Sigmoid colon (tissue), 7 donors: ENCODE data around the gene CLIC3. TPM values are rescaled to one million over a fixed set of nuclear protein-coding genes. Genes with fewer than 3 reads are reported as not detected.

Source experiments
- DNase-seq: peaks from one replicate; pipeline ENCODE4 v3.0.0-alpha.2; 2019
- H3K27ac ChIP-seq, 4 donors: fragments of 200-600 bp; sonication (generic); one replicate each; pipeline ENCODE4 v1.5.1; 2016 to 2019; ENCODE audit warnings: mild to moderate bottlenecking in 1 of 4
- H3K27me3 ChIP-seq, 3 donors: fragments of 200-600 bp; sonication (generic); one replicate each; pipeline ENCODE4 v1.5.1; 2019; ENCODE audit warnings: mild to moderate bottlenecking in 1 of 3
- H3K36me3 ChIP-seq, 4 donors: fragments of 200-600 bp; sonication (generic); one replicate each; pipeline ENCODE4 v1.5.1; 2016 to 2019
- H3K4me1 ChIP-seq, 4 donors: fragments of 200-600 bp; sonication (generic); one replicate each; pipeline ENCODE4 v1.5.1; 2017 to 2019
- H3K4me3 ChIP-seq, 4 donors: fragments of 200-600 bp; sonication (generic); one replicate each; pipeline ENCODE4 v1.5.1; 2017 to 2019; ENCODE audit warnings: mild to moderate bottlenecking in 2 of 4, moderate library complexity in 1 of 4
- H3K9me3 ChIP-seq, 4 donors: fragments of 200-600 bp in 3 of 4; sonication (generic) in 3 of 4; one replicate each; pipeline versions ENCODE4 v1.5.1 to v1.6.1; 2013 to 2019
- CTCF ChIP-seq, 4 experiments: fragments of 450-650 bp in 3 of 4; fragments of 200-600 bp in 1 of 4; IDR thresholded peaks; one replicate each; pipeline ENCODE4 v1.5.1; 2016 to 2019; ENCODE audit warnings: antibody characterized with exemption in 4 of 4, mild to moderate bottlenecking in 3 of 4, moderate library complexity in 2 of 4
- EP300 ChIP-seq, 4 donors: sonication (generic); formaldehyde crosslinking; IDR thresholded peaks; one replicate each; pipeline ENCODE4 v1.6.1; 2017; ENCODE audit warnings: antibody characterized with exemption in 4 of 4
- POLR2A ChIP-seq, 2 donors: fragments of 450-650 bp; IDR thresholded peaks; one replicate each; pipeline ENCODE4 v1.6.1; 2016; ENCODE audit warnings: antibody characterized with exemption in 2 of 2, mild to moderate bottlenecking in 2 of 2, moderate library complexity in 2 of 2
- POLR2AphosphoS5 ChIP-seq, 4 donors: sonication (generic); formaldehyde crosslinking; IDR thresholded peaks; one replicate each; pipeline ENCODE4 v1.6.1; 2017; ENCODE audit warnings: antibody characterized with exemption in 4 of 4
- WGBS, 2 donors: extraction: QIAGEN DNeasy Blood & Tissue Kit; methylation state at CpG; one replicate each; pipeline ENCODE4 v1.1.7; 2013; 5-methylcytosine and 5-hydroxymethylcytosine counted together
- intact Hi-C: fragments of 100-400 bp; cut with DNase I; formaldehyde crosslinking; loops from one replicate; pipeline ENCODE4 v1.15.1; 2023
- polyA plus RNA-seq, 3 donors: library from polyadenylated mRNA; stranded (reverse); fragments of 200-250 nt; gene quantifications; one replicate each; pipeline ENCODE4 v1.2.3, GENCODE V29; 2013
- total RNA-seq, 4 donors: library from RNA; depleted of rRNA; stranded (reverse); fragments of >200 nt; gene quantifications; one replicate each; pipeline ENCODE4 v1.1.0, GENCODE V29; 2016
- donor health status: healthy with polysubstance abuse.
- donor health status: Bipolar disorder and iron deficiency.
- donor health status: healthy.

The CLIC3 gene
- total and polyA plus RNA-seq, 7 donors = 1.4 to 4.7 TPM; not detected in 5

DNA sequence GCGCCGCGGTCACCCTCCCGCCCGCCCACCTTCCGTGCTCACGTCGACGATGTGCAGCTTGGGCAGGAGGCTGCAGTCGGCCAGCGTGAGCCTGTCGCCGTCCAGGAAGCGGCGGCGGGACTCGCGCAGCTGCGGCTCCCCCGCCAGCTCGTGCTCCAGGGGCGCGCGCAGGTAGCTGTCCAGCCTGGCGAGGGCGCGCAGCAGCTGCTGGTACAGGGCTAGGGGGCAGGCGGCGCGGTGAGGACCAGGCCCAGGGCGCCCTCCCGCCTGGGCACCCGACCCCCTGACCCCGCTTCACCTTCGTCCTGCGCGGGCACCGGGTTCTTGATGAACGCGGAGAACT is 1.5 kb downstream of the CLIC3 start:
- WGBS, 2 donors = 48 to 55% methylated on average over 40 of the region's 40 CpGs
- Histone ChIP-seq H3K4me3 (no peak overlapping the region), H3K9me3 (peaks cover 0 to 4% (median 0%) of the 10 kb centered on the region in 4 donors), H3K27ac (no peak overlapping the region), H3K36me3 (peaks cover 0 to 5% (median 3%) of the 10 kb centered on the region in 4 donors), H3K27me3 (peaks cover 26 to 58% (median 44%) of the 10 kb centered on the region in 3 donors), H3K4me1 (peaks cover 0 to 42% (median 35%) of the 10 kb centered on the region in 4 donors)
- intact Hi-C loops = no loop called here
- DNase-seq = no peak
- no peak for TF ChIP-seq POLR2AphosphoS5 (IDR thresholded peaks at IDR 0.05)
- TF ChIP-seq CTCF (IDR thresholded peaks at IDR 0.05) = no peak
- TF ChIP-seq EP300 (IDR thresholded peaks at IDR 0.05) = no peak
- TF ChIP-seq POLR2A (IDR thresholded peaks at IDR 0.05) = no peak

DNA sequence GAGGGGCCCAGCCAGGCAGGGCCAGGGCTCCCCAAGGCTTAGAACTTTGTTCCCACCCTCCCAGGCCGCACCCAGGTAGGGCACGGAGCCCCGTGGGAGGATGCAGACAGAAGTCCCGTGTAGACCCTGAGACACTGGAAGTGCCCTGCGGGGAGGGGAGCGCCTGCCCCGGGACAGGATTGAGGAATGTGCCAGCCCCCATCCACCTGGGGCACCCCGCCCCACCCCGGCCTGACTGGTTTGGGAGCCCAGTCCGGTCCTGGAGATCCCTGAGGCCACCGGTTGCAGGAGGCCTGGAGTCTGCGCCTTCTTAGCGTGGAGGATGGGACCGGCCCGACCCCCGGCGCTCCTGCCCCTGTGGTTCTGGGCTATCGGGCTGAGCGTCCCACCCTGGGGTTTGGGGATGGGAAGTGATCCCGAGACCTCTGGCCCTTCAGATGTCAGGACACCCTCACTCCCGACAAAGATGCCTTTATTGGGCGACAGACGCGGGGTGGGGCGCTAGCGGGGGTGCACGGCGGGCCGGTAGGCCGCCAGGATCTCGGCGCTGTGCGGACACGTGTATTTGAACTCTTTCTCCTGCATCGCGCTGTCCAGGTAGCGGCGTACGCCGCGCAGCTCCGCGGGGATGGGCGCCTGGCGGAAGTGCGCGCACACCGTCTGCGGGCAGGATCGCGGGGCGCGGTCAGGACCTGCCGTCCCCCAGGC is 2.0 kb downstream of the CLIC3 start:
- intact Hi-C loops = no loop called here
- H3K9me3 ChIP-seq = peaks cover 0 to 4% (median 0%) of the 10 kb centered on the region in 4 donors
- no peak overlapping the region for H3K27ac ChIP-seq
- WGBS, 2 donors = 75 to 79% methylated on average over 54 of the region's 54 CpGs
- TF ChIP-seq EP300 (IDR thresholded peaks at IDR 0.05) = no peak
- no peak for TF ChIP-seq POLR2AphosphoS5 (IDR thresholded peaks at IDR 0.05)
- TF ChIP-seq CTCF (IDR thresholded peaks at IDR 0.05) = no peak
- no peak for TF ChIP-seq POLR2A (IDR thresholded peaks at IDR 0.05)
- H3K4me1 ChIP-seq = peaks cover 0 to 42% (median 35%) of the 10 kb centered on the region in 4 donors
- H3K27me3 ChIP-seq = peaks cover 26 to 58% (median 44%) of the 10 kb centered on the region in 3 donors
- H3K36me3 ChIP-seq = peaks cover 0 to 5% (median 3%) of the 10 kb centered on the region in 4 donors
- DNase-seq = no peak
- H3K4me3 ChIP-seq = no peak overlapping the region

DNA sequence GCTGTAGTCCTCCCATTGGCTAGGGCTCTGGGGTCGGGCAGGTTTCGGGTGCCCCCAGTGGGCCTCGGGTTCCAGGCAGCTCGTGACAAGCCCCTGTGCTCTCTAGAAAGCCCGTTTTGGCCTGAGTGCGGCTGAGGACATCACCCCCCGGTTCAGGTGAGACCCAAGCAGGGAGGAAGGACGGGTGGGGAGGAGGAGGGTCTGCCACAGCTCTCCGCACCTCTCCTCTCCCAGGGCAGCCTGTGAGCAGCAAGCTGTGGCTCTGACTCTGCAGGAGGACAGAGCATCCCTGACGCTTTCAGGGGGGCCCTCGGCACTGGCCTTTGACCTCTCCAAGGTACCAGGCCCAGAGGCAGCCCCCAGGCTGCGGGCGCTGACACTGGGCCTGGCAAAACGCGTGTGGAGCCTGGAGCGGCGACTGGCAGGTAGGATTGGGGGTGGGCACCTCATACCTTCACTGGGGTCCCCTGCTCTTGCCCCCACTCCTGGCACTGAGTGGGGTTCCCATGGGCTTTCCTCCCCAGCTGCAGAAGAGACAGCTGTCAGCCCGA is 3.5 kb downstream of the CLIC3 start:
- H3K9me3 ChIP-seq = peaks cover 0 to 4% (median 0%) of the 10 kb centered on the region in 4 donors
- H3K4me3 ChIP-seq = peak overlapping the region; percentile 74 to 82 (median 77)
- no peak for DNase-seq
- peaks cover 26 to 50% (median 44%) of the 10 kb centered on the region in 3 donors for H3K27me3 ChIP-seq
- peaks cover 0 to 42% (median 35%) of the 10 kb centered on the region in 4 donors for H3K4me1 ChIP-seq
- peak overlapping the region; percentile 84 to 90 (median 88) for H3K27ac ChIP-seq
- peaks cover 0 to 5% (median 3%) of the 10 kb centered on the region in 4 donors for H3K36me3 ChIP-seq
- WGBS, 2 donors = 28 to 44% methylated on average over 18 of the region's 18 CpGs
- intact Hi-C loops = no loop called here
- no peak for TF ChIP-seq CTCF (IDR thresholded peaks at IDR 0.05)
- TF ChIP-seq POLR2AphosphoS5 (IDR thresholded peaks at IDR 0.05) = no peak
- TF ChIP-seq POLR2A (IDR thresholded peaks at IDR 0.05) = no peak
- TF ChIP-seq EP300 (IDR thresholded peaks at IDR 0.05) = no peak

GRCh38 chr9:136991993-136992818 is 4.2 kb downstream of the CLIC3 start, which contains the start of gene PAXX:
PAXX (plus strand) TSS chr9:136992422; CDS start chr9:136992444, 22 bp downstream.
- Histone ChIP-seq H3K27me3 (peaks cover 23 to 44% (median 38%) of the 10 kb centered on the region in 3 donors), H3K4me1 (peaks cover 0 to 42% (median 35%) of the 10 kb centered on the region in 4 donors)
- TF ChIP-seq POLR2A (IDR thresholded peaks at IDR 0.05) = no peak
- TF ChIP-seq POLR2AphosphoS5 (IDR thresholded peaks at IDR 0.05) = peak in 1 of 4 donors; percentile 56
- TF ChIP-seq EP300 (IDR thresholded peaks at IDR 0.05) = no peak
- TF ChIP-seq CTCF (IDR thresholded peaks at IDR 0.05) = no peak

More at GRCh38 chr9:136991993-136992818, 4.2 kb downstream of the CLIC3 start, which contains the start of gene PAXX:
- intact Hi-C loops = no loop called here
- Histone ChIP-seq H3K27ac (peak within 1 kb of the TSS; percentile 84 to 90 (median 88)), H3K9me3 (peaks cover 0 to 4% (median 0%) of the 10 kb centered on the region in 4 donors), H3K4me3 (peak within 1 kb of the TSS; percentile 74 to 82 (median 77)), H3K36me3 (peaks cover 0 to 5% (median 3%) of the 10 kb centered on the region in 4 donors)
- peak; percentile 96 for DNase-seq
- 1% methylated on average over 92 of the region's 92 CpGs for WGBS, 2 donors
